Peyer's patch (tissue), 4 donors: ENCODE results near the gene CX3CL1. TPM values are rescaled to one million over a fixed set of nuclear protein-coding genes. Genes with fewer than 3 reads are reported as not detected.
A peak's percentile ranks its signal among the peaks of the same experiment; 100 is the strongest.

ENCODE experiments used
- DNase-seq, 3 donors: peaks; one replicate each; pipeline ENCODE4 v3.0.0-alpha.2; 2017 to 2019
- H3K27ac ChIP-seq, 4 donors: fragments of 200-600 bp; sonication (generic); one replicate each; pipeline ENCODE4 v1.5.1; 2016 to 2019
- H3K27me3 ChIP-seq, 2 donors: fragments of 200-600 bp; sonication (generic); one replicate each; pipeline ENCODE4 v1.5.1; 2019
- H3K36me3 ChIP-seq, 3 donors: fragments of 200-600 bp; sonication (generic); one replicate each; pipeline ENCODE4 v1.5.1; 2016 to 2019
- H3K4me1 ChIP-seq, 4 donors: fragments of 200-600 bp; sonication (generic); one replicate each; pipeline ENCODE4 v1.5.1; 2016 to 2019
- H3K4me3 ChIP-seq, 4 donors: fragments of 200-600 bp; sonication (generic); 1 replicate in 3 of 4; 2 replicates in 1 of 4; pipeline ENCODE4 v1.5.1; 2016 to 2019; ENCODE audit warnings: mild to moderate bottlenecking in 1 of 4
- H3K9me3 ChIP-seq, 4 donors: fragments of 200-600 bp; sonication (generic); one replicate each; pipeline ENCODE4 v1.5.1; 2016 to 2019; ENCODE audit warnings: mild to moderate bottlenecking in 1 of 4
- CTCF ChIP-seq, 6 experiments: fragments of 450-650 bp in 4 of 6; fragments of 200-600 bp in 2 of 6; sonication (generic) in 1 of 6; IDR thresholded peaks; one replicate each; pipeline ENCODE4 v1.5.1; 2017 to 2019; ENCODE audit warnings: antibody characterized with exemption in 6 of 6, mild to moderate bottlenecking in 3 of 6, moderate library complexity in 1 of 6
- POLR2A ChIP-seq, 2 donors: fragments of 450-650 bp; IDR thresholded peaks; one replicate each; pipeline ENCODE4 v1.5.1; 2017; ENCODE audit warnings: antibody characterized with exemption in 2 of 2, mild to moderate bottlenecking in 2 of 2, moderate library complexity in 2 of 2
- total RNA-seq, 4 donors: library from RNA; depleted of rRNA; stranded (reverse); fragments of >200 nt; gene quantifications; one replicate each; pipeline ENCODE4 v1.1.0, GENCODE V29; 2016

Gene CX3CL1
- total RNA-seq, 4 donors from 2014 or later: 1.7 to 2.3 (median 2.1) TPM

DNA sequence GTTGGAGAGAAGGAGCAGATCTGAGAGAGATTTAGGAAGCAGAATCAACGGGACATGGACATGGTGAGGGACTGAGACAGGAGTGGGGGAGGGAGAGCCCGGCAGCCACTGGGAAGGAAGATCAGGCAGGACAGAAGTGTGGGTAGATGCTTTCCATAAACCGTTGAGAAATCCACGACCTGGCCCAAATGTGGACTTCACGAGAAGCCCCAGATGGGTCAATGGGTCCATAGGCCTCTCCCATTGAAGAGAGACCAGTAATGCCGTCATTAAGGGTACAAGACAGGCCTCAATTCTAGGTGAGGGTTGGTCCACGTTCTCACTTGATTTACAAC lies 14.2 kb upstream of the CX3CL1 start:
- H3K4me3 ChIP-seq: no peak overlapping the region
- no peaks in the 10 kb centered on the region for H3K9me3 ChIP-seq
- no peak for TF ChIP-seq CTCF (IDR thresholded peaks at IDR 0.05)
- no peak for TF ChIP-seq POLR2A (IDR thresholded peaks at IDR 0.05)
- peak overlapping the region in 1 of 4 donors; percentile 13 for H3K27ac ChIP-seq
- no peaks in the 10 kb centered on the region for H3K27me3 ChIP-seq
- H3K4me1 ChIP-seq: peaks cover 0 to 12% (median 4%) of the 10 kb centered on the region in 4 donors
- DNase-seq: peak in 1 of 3 donors; percentile 38
- H3K36me3 ChIP-seq: no peaks in the 10 kb centered on the region

DNA sequence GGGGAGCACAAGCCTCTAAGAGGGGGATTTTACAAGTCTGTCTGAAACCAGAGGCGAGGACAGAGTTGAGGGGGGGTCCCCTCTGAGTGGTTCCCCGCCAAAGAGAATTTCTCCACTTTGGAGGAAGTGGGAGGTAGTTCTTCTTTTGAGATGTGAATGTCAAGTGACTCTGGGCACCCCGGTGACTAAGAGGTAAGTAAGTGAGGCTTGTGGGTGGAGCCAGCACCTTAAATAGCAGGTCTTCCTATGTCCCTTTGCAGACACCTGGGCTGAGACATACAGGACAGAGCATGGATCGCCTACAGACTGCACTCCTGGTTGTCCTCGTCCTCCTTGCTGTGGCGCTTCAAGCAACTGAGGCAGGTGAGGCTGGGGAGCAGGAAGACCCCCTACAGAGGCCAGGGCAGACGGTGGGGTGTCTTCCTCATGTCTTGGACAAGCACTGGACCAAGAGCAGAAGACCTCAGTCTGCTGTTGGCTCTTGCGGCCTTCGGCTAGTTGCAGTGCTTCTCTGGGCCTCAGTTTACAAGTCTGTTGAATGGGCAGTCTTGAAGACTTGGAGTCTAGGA lies 13.7 kb upstream of the CX3CL1 start, which contains the start of gene CCL22:
TSS of gene CCL22 (plus strand) at position 257 of the 569 bp plus-strand sequence. CDS start at position 291, 34 bp downstream.
- Histone ChIP-seq H3K4me1 (peaks cover 0 to 12% (median 4%) of the 10 kb centered on the region in 4 donors), H3K9me3 (no peaks in the 10 kb centered on the region), H3K27me3 (no peaks in the 10 kb centered on the region), H3K27ac (peak within 1 kb of the TSS in 1 of 4 donors; percentile 13), H3K4me3 (no peak within 1 kb of the TSS), H3K36me3 (no peaks in the 10 kb centered on the region)
- TF ChIP-seq POLR2A (IDR thresholded peaks at IDR 0.05): no peak
- TF ChIP-seq CTCF (IDR thresholded peaks at IDR 0.05): no peak
- peak in 2 of 3 donors; percentile 72 to 76 for DNase-seq

GRCh38 chr16:57360321-57360935 lies 11.9 kb upstream of the CX3CL1 start:
- no peaks in the 10 kb centered on the region for H3K27me3 ChIP-seq

DNA sequence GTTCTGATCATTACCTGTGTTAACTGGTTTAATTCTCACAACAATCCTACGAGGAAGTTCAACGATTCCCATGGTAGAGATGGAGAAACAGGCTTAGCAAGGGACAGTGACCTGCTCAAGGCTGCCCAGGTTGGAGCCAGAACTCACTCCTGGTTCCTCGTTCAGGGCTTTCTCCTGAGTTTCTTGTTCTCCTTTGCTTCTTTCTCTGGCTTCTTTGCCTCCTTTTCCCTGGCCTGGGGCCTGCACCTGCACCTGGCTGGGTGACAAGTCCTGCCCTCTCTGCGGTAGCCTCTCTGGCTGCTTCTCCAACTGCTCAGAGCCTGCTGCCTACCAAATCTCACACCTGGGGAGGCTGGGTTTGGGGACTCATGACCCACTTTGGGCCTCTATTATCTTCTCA lies 10.9 kb upstream of the CX3CL1 start:
- Histone ChIP-seq H3K36me3 (no peaks in the 10 kb centered on the region), H3K4me1 (peaks cover 0 to 12% (median 4%) of the 10 kb centered on the region in 4 donors), H3K9me3 (no peaks in the 10 kb centered on the region), H3K27ac (no peak overlapping the region), H3K27me3 (no peaks in the 10 kb centered on the region), H3K4me3 (no peak overlapping the region)
- no peak for TF ChIP-seq CTCF (IDR thresholded peaks at IDR 0.05)
- TF ChIP-seq POLR2A (IDR thresholded peaks at IDR 0.05): no peak
- no peak for DNase-seq

More at GRCh38 chr16:57360321-57360935, 11.9 kb upstream of the CX3CL1 start:
- Histone ChIP-seq H3K27ac (no peak overlapping the region), H3K9me3 (no peaks in the 10 kb centered on the region), H3K4me3 (no peak overlapping the region), H3K4me1 (peaks cover 0 to 12% (median 4%) of the 10 kb centered on the region in 4 donors), H3K36me3 (no peaks in the 10 kb centered on the region)
- TF ChIP-seq CTCF (IDR thresholded peaks at IDR 0.05) (no peak), POLR2A (IDR thresholded peaks at IDR 0.05) (no peak)
- no peak for DNase-seq

GRCh38 chr16:57364143-57364542 lies 8.1 kb upstream of the CX3CL1 start:
- TF ChIP-seq CTCF (IDR thresholded peaks at IDR 0.05) (no peak), POLR2A (IDR thresholded peaks at IDR 0.05) (no peak)
- Histone ChIP-seq H3K27me3 (no peaks in the 10 kb centered on the region), H3K27ac (no peak overlapping the region), H3K4me1 (no peaks in the 10 kb centered on the region), H3K36me3 (no peaks in the 10 kb centered on the region), H3K9me3 (no peaks in the 10 kb centered on the region), H3K4me3 (no peak overlapping the region)
- no peak for DNase-seq
